ENCODE results near the gene TNFRSF8. TPM values are rescaled to one million over a fixed set of nuclear protein-coding genes. Genes with fewer than 3 reads are reported as not detected.

TNFRSF8 gene
- total and polyA plus RNA-seq, 2 of the 13 experiments (the other 11 are each of a cell fraction or from before 2014, with no cell fraction given): not detected

GRCh38 chr1:12173631-12174121, 110.6 kb downstream of the TNFRSF8 start:
- TF ChIP-seq ZNF335 (CRISPR knock-in tag; IDR thresholded peaks at IDR 0.05) (no peak), NFAT5 (CRISPR knock-in tag; IDR thresholded peaks at IDR 0.05) (no peak), CREB1 (IDR thresholded peaks at IDR 0.05) (peak; percentile 70), CREB1 (CRISPR knock-in tag; IDR thresholded peaks at IDR 0.05) (no peak), FOXP1 (IDR thresholded peaks at IDR 0.05) (no peak), FOXP1 (CRISPR knock-in tag; IDR thresholded peaks at IDR 0.05) (no peak), CREM (IDR thresholded peaks at IDR 0.05) (no peak), CREM (CRISPR knock-in tag; IDR thresholded peaks at IDR 0.05) (no peak), ZSCAN9 (CRISPR knock-in tag; IDR thresholded peaks at IDR 0.05; ENCODE audit: borderline replicate concordance) (no peak), PAX8 (CRISPR knock-in tag; IDR thresholded peaks at IDR 0.05; ENCODE audit: borderline replicate concordance) (no peak), ZNF556 (CRISPR knock-in tag; IDR thresholded peaks at IDR 0.05; ENCODE audit: borderline replicate concordance) (no peak)
- H3K79me2 ChIP-seq (ENCODE audit: insufficient read depth, low read length): no peaks in the 10 kb centered on the region
- H3K36me3 ChIP-seq (replicated peaks in 1 of 2; ENCODE audit: control insufficient read depth in 1 of 2, insufficient read depth in 2 of 2, low read length in 2 of 2): no peaks in the 10 kb centered on the region
- in situ Hi-C loops (cut with HindIII; ENCODE audit: extremely low pct_ligation_motif_present, low pct_unique_long_range_greater_than_20kb) (no loop called here), intact Hi-C loops (cut with micrococcal nuclease; ENCODE audit: unreplicated experiment) (no loop called here)
- POLR2A ChIA-PET: no interaction called here
- CTCF ChIA-PET (ENCODE audit: low intra/inter-chr PET ratio, low total read pairs): no interaction called here
- H4K20me1 ChIP-seq (ENCODE audit: insufficient read depth, low read length): no peaks in the 10 kb centered on the region
- peaks cover 19% of the 10 kb centered on the region for H3K4me1 ChIP-seq (ENCODE audit: insufficient read depth, low read length)
- H3K4me2 ChIP-seq (ENCODE audit: low read depth, low read length): no peak overlapping the region
- no peak overlapping the region for H2AFZ ChIP-seq (ENCODE audit: low read length)
- H3K27me3 ChIP-seq (ENCODE audit: control insufficient read depth in 1 of 2, insufficient read depth in 2 of 2, low read length in 2 of 2): peaks cover 4 to 36% of the 10 kb centered on the region in 2 experiments; a peak in 4 of 5 replicates
- DNase-seq (ENCODE audit: low spot score): no peak
- H3K27ac ChIP-seq (ENCODE audit: extremely low read length, insufficient read depth, low read length): no peak overlapping the region
- WGBS (ENCODE audit: low lambda C conversion rate): 48% methylated on average over 5 of the region's 11 CpGs
- no peak for ATAC-seq
- H3K4me3 ChIP-seq (replicated peaks in 1 of 3; ENCODE audit: insufficient read depth in 1 of 3, low read depth in 2 of 3, low read length in 3 of 3): no peak overlapping the region
- H3K9ac ChIP-seq (ENCODE audit: insufficient read depth, low read depth, low read length): no peak overlapping the region
- FAIRE-seq: no peak
- BruUV-seq (replicated peaks): no TSS peak
- H3K9me3 ChIP-seq (ENCODE audit: low read length): no peaks in the 10 kb centered on the region
